ENCODE results near the gene ACSF2.

DNA sequence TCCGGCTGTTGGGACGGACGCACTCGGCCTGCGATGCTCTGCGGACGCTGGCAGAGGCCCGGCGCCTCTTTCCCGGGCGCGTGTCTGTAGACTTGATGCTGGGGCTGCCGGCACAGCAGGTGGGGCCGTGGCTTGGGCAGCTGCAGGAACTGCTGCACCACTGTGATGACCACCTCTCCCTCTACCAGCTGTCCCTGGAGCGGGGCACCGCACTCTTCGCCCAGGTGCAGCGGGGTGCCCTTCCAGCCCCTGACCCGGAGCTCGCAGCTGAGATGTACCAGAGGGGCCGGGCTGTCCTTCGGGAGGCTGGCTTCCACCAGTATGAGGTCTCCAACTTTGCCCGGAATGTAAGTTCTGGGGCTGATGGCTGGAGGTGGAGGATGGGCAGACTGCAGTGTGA lies 56.1 kb downstream of the ACSF2 start:
- TF ChIP-seq, protein P1, sequence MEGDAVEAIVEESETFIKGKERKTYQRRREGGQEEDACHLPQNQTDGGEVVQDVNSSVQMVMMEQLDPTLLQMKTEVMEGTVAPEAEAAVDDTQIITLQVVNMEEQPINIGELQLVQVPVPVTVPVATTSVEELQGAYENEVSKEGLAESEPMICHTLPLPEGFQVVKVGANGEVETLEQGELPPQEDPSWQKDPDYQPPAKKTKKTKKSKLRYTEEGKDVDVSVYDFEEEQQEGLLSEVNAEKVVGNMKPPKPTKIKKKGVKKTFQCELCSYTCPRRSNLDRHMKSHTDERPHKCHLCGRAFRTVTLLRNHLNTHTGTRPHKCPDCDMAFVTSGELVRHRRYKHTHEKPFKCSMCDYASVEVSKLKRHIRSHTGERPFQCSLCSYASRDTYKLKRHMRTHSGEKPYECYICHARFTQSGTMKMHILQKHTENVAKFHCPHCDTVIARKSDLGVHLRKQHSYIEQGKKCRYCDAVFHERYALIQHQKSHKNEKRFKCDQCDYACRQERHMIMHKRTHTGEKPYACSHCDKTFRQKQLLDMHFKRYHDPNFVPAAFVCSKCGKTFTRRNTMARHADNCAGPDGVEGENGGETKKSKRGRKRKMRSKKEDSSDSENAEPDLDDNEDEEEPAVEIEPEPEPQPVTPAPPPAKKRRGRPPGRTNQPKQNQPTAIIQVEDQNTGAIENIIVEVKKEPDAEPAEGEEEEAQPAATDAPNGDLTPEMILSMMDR (conservative IDR thresholded peaks at IDR 0.05), result no peak
- TF ChIP-seq ZFX (IDR thresholded peaks at IDR 0.05), result no peak
